Measurements from ENCODE around the gene TUFT1.

- TF ChIP-seq NR3C1 (CRISPR knock-in tag; conservative IDR thresholded peaks at IDR 0.05; ENCODE audit: low read depth) (no peak), CTCF (IDR thresholded peaks at IDR 0.05) (no peak), ATF3 (CRISPR knock-in tag; conservative IDR thresholded peaks at IDR 0.05) (no peak), ATF2 (CRISPR knock-in tag; IDR thresholded peaks at IDR 0.05; ENCODE audit: borderline replicate concordance, low read depth) (no peak), CREB1 (CRISPR knock-in tag; IDR thresholded peaks at IDR 0.05) (no peak), ETV6 (CRISPR knock-in tag; IDR thresholded peaks at IDR 0.05) (no peak), MAX (CRISPR knock-in tag; IDR thresholded peaks at IDR 0.05) (no peak)
Measured at GRCh38 chr1:151585622-151586021, 45.5 kb downstream of the TUFT1 start.

All from WTC11 (cell line).